Ishikawa (cell line): ENCODE data around the gene FABP1.

Experiments used
- CEBPB ChIP-seq: IDR thresholded peaks from 2 replicates; pipeline ENCODE4 v1.6.1; 2012
- CREB1 ChIP-seq: IDR thresholded peaks from 2 replicates; pipeline ENCODE4 v1.6.1; 2012; ENCODE audit warnings: low read depth
- EGR1 ChIP-seq: IDR thresholded peaks from 2 replicates; pipeline ENCODE4 v1.6.1; 2012
- EP300 ChIP-seq: IDR thresholded peaks from 2 replicates; pipeline ENCODE4 v1.6.1; 2012; ENCODE audit warnings: borderline replicate concordance
- FOXM1 ChIP-seq: IDR thresholded peaks from 2 replicates; pipeline ENCODE4 v1.6.1; 2012; ENCODE audit warnings: low read depth, borderline replicate concordance
- NFIC ChIP-seq: IDR thresholded peaks from 2 replicates; pipeline ENCODE4 v1.6.1; 2012
- RAD21 ChIP-seq: IDR thresholded peaks from 2 replicates; pipeline ENCODE4 v1.6.1; 2012; ENCODE audit warnings: low read depth
- TAF1 ChIP-seq: IDR thresholded peaks from 2 replicates; pipeline ENCODE4 v1.6.1; 2012; ENCODE audit warnings: low read depth, mild to moderate bottlenecking
- TCF12 ChIP-seq: IDR thresholded peaks from 2 replicates; pipeline ENCODE4 v1.6.1; 2012; ENCODE audit warnings: low read depth
- TEAD4 ChIP-seq: IDR thresholded peaks from 2 replicates; pipeline ENCODE4 v1.6.1; 2012
- YY1 ChIP-seq: IDR thresholded peaks from 2 replicates; pipeline ENCODE4 v1.6.1; 2012; ENCODE audit warnings: low read depth
- ZBTB7A ChIP-seq: IDR thresholded peaks from 2 replicates; pipeline ENCODE4 v1.6.1; 2012; ENCODE audit warnings: low read depth
- TF ChIP-seq, protein P1 (sequence below): IDR thresholded peaks from 2 replicates; pipeline ENCODE4 v1.6.1; 2012
- TF ChIP-seq, protein P2 (sequence below): IDR thresholded peaks from 2 replicates; pipeline ENCODE4 v1.6.1; 2012
- TF ChIP-seq, protein P3 (sequence below): IDR thresholded peaks from 2 replicates; pipeline ENCODE4 v1.6.1; 2012; ENCODE audit warnings: low read depth, mild to moderate bottlenecking

Gene FABP1

DNA sequence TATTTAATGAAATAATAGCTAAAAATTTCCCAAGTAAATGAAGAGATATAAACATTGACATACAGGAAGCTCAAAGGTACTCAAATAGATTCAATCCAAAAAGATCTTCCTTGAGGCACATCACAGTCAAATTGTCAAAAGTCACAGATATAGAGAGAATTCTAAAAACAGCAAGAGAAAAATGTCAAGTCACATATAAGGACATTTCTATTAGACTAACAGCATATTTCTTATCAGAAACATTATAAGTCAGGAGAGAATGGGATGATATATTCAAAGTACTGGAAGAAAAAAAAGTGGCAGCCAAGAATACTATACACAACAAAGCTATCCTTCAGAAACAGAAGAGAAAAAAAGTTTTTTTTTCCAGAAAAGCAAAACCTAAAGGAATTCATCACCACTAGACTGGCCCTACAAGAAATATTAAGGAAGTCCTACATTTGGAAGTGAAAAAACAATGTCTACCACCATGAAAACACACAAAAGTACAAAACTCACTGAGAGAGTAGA is 21.1 kb upstream of the FABP1 start:
- TF ChIP-seq, protein P1, sequence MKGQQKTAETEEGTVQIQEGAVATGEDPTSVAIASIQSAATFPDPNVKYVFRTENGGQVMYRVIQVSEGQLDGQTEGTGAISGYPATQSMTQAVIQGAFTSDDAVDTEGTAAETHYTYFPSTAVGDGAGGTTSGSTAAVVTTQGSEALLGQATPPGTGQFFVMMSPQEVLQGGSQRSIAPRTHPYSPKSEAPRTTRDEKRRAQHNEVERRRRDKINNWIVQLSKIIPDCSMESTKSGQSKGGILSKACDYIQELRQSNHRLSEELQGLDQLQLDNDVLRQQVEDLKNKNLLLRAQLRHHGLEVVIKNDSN: no peak
- no peak for TF ChIP-seq YY1
- no peak for TF ChIP-seq RAD21
- TF ChIP-seq ZBTB7A: no peak
- no peak for TF ChIP-seq TEAD4
- no peak for TF ChIP-seq CREB1
- no peak for TF ChIP-seq NFIC
- no peak for TF ChIP-seq EP300
- TF ChIP-seq FOXM1: no peak
- TF ChIP-seq TCF12: no peak
- TF ChIP-seq TAF1: no peak
- TF ChIP-seq, protein P2, sequence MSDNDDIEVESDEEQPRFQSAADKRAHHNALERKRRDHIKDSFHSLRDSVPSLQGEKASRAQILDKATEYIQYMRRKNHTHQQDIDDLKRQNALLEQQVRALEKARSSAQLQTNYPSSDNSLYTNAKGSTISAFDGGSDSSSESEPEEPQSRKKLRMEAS: no peak

DNA sequence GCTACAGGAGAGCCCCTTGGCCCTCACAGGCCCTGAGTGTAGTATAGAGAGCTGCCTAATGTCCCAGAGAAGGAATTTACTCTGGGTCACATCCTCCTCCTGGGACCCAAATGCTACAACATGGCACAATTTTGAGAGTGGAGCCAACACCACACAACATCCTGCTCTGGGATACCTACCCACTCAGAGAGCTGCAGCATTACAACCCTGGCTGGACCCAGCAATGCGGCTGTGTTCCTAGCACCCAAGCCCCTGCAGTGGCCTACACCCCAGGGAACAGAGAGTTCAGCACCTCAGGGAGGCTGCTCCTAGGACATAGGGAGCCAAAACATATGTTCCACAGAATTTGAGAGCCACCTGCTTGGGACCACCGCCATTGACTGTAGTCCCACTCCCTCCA is 19.3 kb upstream of the FABP1 start:
- TF ChIP-seq TEAD4 (no peak), FOXM1 (no peak), EP300 (no peak), RAD21 (no peak), TAF1 (no peak), TCF12 (no peak), CREB1 (no peak), NFIC (no peak), YY1 (no peak), ZBTB7A (no peak), CEBPB (no peak), EGR1 (no peak)
- TF ChIP-seq, protein P3, sequence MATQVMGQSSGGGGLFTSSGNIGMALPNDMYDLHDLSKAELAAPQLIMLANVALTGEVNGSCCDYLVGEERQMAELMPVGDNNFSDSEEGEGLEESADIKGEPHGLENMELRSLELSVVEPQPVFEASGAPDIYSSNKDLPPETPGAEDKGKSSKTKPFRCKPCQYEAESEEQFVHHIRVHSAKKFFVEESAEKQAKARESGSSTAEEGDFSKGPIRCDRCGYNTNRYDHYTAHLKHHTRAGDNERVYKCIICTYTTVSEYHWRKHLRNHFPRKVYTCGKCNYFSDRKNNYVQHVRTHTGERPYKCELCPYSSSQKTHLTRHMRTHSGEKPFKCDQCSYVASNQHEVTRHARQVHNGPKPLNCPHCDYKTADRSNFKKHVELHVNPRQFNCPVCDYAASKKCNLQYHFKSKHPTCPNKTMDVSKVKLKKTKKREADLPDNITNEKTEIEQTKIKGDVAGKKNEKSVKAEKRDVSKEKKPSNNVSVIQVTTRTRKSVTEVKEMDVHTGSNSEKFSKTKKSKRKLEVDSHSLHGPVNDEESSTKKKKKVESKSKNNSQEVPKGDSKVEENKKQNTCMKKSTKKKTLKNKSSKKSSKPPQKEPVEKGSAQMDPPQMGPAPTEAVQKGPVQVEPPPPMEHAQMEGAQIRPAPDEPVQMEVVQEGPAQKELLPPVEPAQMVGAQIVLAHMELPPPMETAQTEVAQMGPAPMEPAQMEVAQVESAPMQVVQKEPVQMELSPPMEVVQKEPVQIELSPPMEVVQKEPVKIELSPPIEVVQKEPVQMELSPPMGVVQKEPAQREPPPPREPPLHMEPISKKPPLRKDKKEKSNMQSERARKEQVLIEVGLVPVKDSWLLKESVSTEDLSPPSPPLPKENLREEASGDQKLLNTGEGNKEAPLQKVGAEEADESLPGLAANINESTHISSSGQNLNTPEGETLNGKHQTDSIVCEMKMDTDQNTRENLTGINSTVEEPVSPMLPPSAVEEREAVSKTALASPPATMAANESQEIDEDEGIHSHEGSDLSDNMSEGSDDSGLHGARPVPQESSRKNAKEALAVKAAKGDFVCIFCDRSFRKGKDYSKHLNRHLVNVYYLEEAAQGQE: no peak
- TF ChIP-seq, protein P2: no peak
- TF ChIP-seq, protein P1: no peak

GRCh38 chr2:88146590-88146989 is 18.7 kb upstream of the FABP1 start:
- TF ChIP-seq, protein P2: no peak
- TF ChIP-seq TAF1 (no peak), TCF12 (no peak), YY1 (no peak), CREB1 (no peak), TEAD4 (no peak), EGR1 (no peak)
- TF ChIP-seq, protein P1: no peak

GRCh38 chr2:88144914-88145497 is 17.1 kb upstream of the FABP1 start:
- TF ChIP-seq ZBTB7A (no peak), TCF12 (no peak), RAD21 (no peak)

DNA sequence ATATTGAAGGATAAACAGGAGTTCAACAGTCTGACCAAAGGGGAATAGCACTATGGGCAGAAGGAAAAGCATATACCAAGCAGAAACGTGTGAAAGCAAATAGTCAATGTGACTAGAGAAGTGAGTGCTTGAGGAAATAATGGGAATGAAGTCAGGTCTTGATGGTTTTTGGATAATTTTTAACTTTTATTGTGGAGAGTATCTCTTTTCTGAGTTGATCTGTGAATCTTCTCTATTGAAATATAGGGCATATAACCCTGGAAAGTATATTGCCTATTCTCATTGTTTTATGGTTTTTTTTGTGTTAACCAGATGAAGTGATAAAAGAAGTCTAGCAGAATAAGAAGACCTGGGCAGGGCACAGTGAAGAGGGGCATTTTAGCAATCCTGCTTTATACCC is 16.4 kb upstream of the FABP1 start:
- no peak for TF ChIP-seq CEBPB
- no peak for TF ChIP-seq NFIC
- no peak for TF ChIP-seq TEAD4
- TF ChIP-seq, protein P2: no peak
- TF ChIP-seq ZBTB7A: no peak
- no peak for TF ChIP-seq EP300
- TF ChIP-seq TCF12: no peak
- TF ChIP-seq YY1: no peak
- TF ChIP-seq, protein P3: no peak
- TF ChIP-seq RAD21: no peak
- TF ChIP-seq EGR1: no peak
- TF ChIP-seq TAF1: no peak
- TF ChIP-seq CREB1: no peak
- TF ChIP-seq, protein P1: no peak
- TF ChIP-seq FOXM1: no peak
